GM12878 (cell line): ENCODE measurements around the gene LEFTY1.

Experiments used
- ATF7 ChIP-seq: fragments of 450-650 bp; IDR thresholded peaks from 2 replicates; pipeline ENCODE4 v1.6.1; 2016; ENCODE audit warnings: low read depth, mild to moderate bottlenecking
- ZBTB40 ChIP-seq: fragments of 450-650 bp; IDR thresholded peaks from 2 replicates; pipeline ENCODE4 v1.6.1; 2016; ENCODE audit warnings: mild to moderate bottlenecking, moderate library complexity, borderline replicate concordance

DNA sequence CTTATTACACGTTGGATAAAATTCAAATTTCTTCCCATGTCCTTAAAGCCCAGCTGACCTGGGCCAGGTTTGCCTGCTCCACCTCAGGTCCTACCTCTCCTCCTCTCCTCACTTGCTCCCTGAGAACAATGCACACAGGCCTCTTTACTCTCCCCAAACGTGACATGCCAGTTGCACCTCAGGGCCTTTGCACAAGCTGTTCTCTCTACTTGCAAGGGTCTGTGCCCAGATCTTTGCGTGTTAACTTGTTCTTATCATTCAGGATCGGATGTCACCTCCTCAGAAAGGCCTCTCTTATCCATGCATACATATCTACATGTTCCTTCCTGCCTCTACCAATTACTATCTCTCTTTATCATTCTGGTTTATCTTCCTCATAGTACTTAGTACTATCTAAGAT is 14.7 kb upstream of the LEFTY1 start:
- TF ChIP-seq ATF7 (no peak), ZBTB40 (no peak)
